ENCODE data around the gene MGAT3. TPM values are rescaled to one million over a fixed set of nuclear protein-coding genes. Genes with fewer than 3 reads are reported as not detected.

Gene MGAT3
- total and polyA plus RNA-seq, 2 donors (not counting 1 experiment from before 2014, with no cell fraction given) = 11.1 to 27.8 TPM

DNA sequence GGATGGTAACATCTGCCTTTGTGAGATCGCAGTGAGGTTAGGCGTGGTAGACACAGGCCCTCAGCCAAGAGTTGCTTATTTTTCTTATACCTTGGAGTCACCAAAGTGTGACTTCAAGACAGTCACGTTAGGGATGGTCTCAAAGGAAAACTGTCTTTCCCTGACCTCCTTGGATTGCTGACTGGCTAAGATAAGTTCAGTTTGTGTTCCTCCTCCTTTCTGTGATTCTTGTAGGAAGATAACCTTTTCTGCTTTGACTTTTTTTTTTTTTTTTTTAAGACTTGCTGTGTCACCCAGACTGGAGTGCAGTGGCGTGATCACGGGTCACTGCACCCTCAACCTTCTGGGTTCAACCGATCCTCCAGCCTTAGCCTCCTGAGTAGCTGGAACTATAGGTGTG, 34.1 kb upstream of the MGAT3 start:
- Mint-ChIP-seq H3K4me3 (no peak overlapping the region), H3K27ac (no peak overlapping the region), H3K4me1 (peaks cover 3% of the 10 kb centered on the region), H3K9me3 (ENCODE audit: insufficient read depth) (no peaks in the 10 kb centered on the region), H3K27me3 (no peaks in the 10 kb centered on the region)
- Histone ChIP-seq H3K9ac (ENCODE audit: low read length) (no peak overlapping the region), H3K4me1 (ENCODE audit: control insufficient read depth in 2 of 2, insufficient read depth in 2 of 2, low read length in 2 of 2) (no peaks in the 10 kb centered on the region), H4K20me1 (ENCODE audit: control insufficient read depth, insufficient read depth, low read length, poor library complexity, severe bottlenecking) (no peaks in the 10 kb centered on the region), H2AFZ (ENCODE audit: insufficient read depth, low read depth, low read length, poor library complexity, severe bottlenecking) (no peak overlapping the region), H3K27ac (ENCODE audit: low read length in 2 of 2) (no peak overlapping the region), H3K9me3 (ENCODE audit: control extremely low read depth in 1 of 3, control insufficient read depth in 2 of 3, insufficient read depth in 1 of 3, low read length in 2 of 3) (no peaks in the 10 kb centered on the region), H3K36me3 (replicated peaks in 1 of 2; ENCODE audit: control extremely low read depth in 1 of 2, control insufficient read depth in 1 of 2, extremely low read depth in 1 of 2, insufficient read depth in 2 of 2, low read length in 1 of 2) (peaks cover 2 to 65% of the 10 kb centered on the region in 2 experiments), H3K4me3 (ENCODE audit: control extremely low read depth in 1 of 5, extremely low read depth in 1 of 5, insufficient read depth in 1 of 5, low read depth in 2 of 5, low read length in 4 of 5) (no peak overlapping the region), H3K27me3 (replicated peaks in 1 of 4; ENCODE audit: control extremely low read depth in 1 of 4, control insufficient read depth in 3 of 4, insufficient read depth in 4 of 4, low read length in 3 of 4) (no peaks in the 10 kb centered on the region), H3K4me2 (replicated peaks; ENCODE audit: low read depth, low read length, poor library complexity, severe bottlenecking) (no peak overlapping the region), H3K79me2 (ENCODE audit: control insufficient read depth, insufficient read depth, low read length) (peaks cover 6% of the 10 kb centered on the region)
- ChIA-PET POLR2A (interaction anchor here (0.6 kb wide), 1 partner anchor 423 kb away, joined by 3 read pairs; no protein-coding TSS in a partner anchor), CTCF (no interaction called here)
- intact Hi-C loops (cut with micrococcal nuclease) = no loop called here
- WGBS (ENCODE audit: insufficient coverage) = 93% methylated on average over 3 of the region's 6 CpGs
- DNase-seq (no peak), ATAC-seq (ENCODE audit: low read depth) (no peak)
- TF ChIP-seq EZH2 (IDR thresholded peaks at IDR 0.05; ENCODE audit: borderline replicate concordance, insufficient read depth, low read depth, low read length, poor library complexity, severe bottlenecking) = no peak
- no peak for TF ChIP-seq CTCF (IDR thresholded peaks at IDR 0.05)

- Histone ChIP-seq H3K27ac (ENCODE audit: low read length in 2 of 2) (no peak overlapping the region), H3K27me3 (replicated peaks in 1 of 4; ENCODE audit: control extremely low read depth in 1 of 4, control insufficient read depth in 3 of 4, insufficient read depth in 4 of 4, low read length in 3 of 4) (no peaks in the 10 kb centered on the region), H3K4me1 (ENCODE audit: control insufficient read depth in 2 of 2, insufficient read depth in 2 of 2, low read length in 2 of 2) (no peaks in the 10 kb centered on the region), H3K4me2 (replicated peaks; ENCODE audit: low read depth, low read length, poor library complexity, severe bottlenecking) (no peak overlapping the region), H3K36me3 (replicated peaks in 1 of 2; ENCODE audit: control extremely low read depth in 1 of 2, control insufficient read depth in 1 of 2, extremely low read depth in 1 of 2, insufficient read depth in 2 of 2, low read length in 1 of 2) (peaks cover 0 to 65% of the 10 kb centered on the region in 2 experiments), H2AFZ (ENCODE audit: insufficient read depth, low read depth, low read length, poor library complexity, severe bottlenecking) (no peak overlapping the region), H3K9ac (ENCODE audit: low read length) (no peak overlapping the region), H4K20me1 (ENCODE audit: control insufficient read depth, insufficient read depth, low read length, poor library complexity, severe bottlenecking) (peaks cover 5% of the 10 kb centered on the region), H3K9me3 (ENCODE audit: control extremely low read depth in 1 of 3, control insufficient read depth in 2 of 3, insufficient read depth in 1 of 3, low read length in 2 of 3) (no peaks in the 10 kb centered on the region), H3K4me3 (ENCODE audit: control extremely low read depth in 1 of 5, extremely low read depth in 1 of 5, insufficient read depth in 1 of 5, low read depth in 2 of 5, low read length in 4 of 5) (no peak overlapping the region), H3K79me2 (ENCODE audit: control insufficient read depth, insufficient read depth, low read length) (peaks cover 6% of the 10 kb centered on the region)
- H3K9me3 Mint-ChIP-seq (ENCODE audit: insufficient read depth) = no peaks in the 10 kb centered on the region
- POLR2A ChIA-PET = interaction anchor here (0.6 kb wide), 1 partner anchor 260 kb away, joined by 5 read pairs; no protein-coding TSS in a partner anchor
- no peak for DNase-seq
- intact Hi-C loops (cut with micrococcal nuclease) = no loop called here
- H3K4me3 Mint-ChIP-seq = no peak overlapping the region
- no peaks in the 10 kb centered on the region for H3K27me3 Mint-ChIP-seq
- 100% methylated on average over 1 of the region's 3 CpGs for WGBS (ENCODE audit: insufficient coverage)
- TF ChIP-seq CTCF (IDR thresholded peaks at IDR 0.05) (no peak), EZH2 (IDR thresholded peaks at IDR 0.05; ENCODE audit: borderline replicate concordance, insufficient read depth, low read depth, low read length, poor library complexity, severe bottlenecking) (no peak)
- CTCF ChIA-PET = no interaction called here
- H3K4me1 Mint-ChIP-seq = no peaks in the 10 kb centered on the region
- no peak overlapping the region for H3K27ac Mint-ChIP-seq
- no peak for ATAC-seq (ENCODE audit: low read depth)
These were observed 32.8 kb upstream of the MGAT3 start for GRCh38 chr22:39423976-39424375.
